GM23248 (cell line): Measurements from ENCODE around the gene MPZL3. TPM values are rescaled to one million over a fixed set of nuclear protein-coding genes. Genes with fewer than 3 reads are reported as not detected.

ENCODE experiments used
- DNase-seq: peaks from one replicate; pipeline ENCODE4 v3.0.0-alpha.2; 2015
- H2AFZ ChIP-seq: fragments of 200-600 bp; sonication (generic); 2 replicates; pipeline ENCODE4 v1.6.1; 2016; ENCODE audit warnings: antibody characterized with exemption
- H3F3A ChIP-seq: fragments of 200-600 bp; sonication (generic); 2 replicates; pipeline ENCODE4 v1.6.1; 2016; ENCODE audit warnings: mild to moderate bottlenecking, antibody characterized with exemption, mixed run types; ENCODE audit not compliant: insufficient read depth
- H3K27ac ChIP-seq: fragments of 200-600 bp; sonication (generic); 2 replicates; pipeline ENCODE4 v1.5.1; 2016; ENCODE audit warnings: mild to moderate bottlenecking
- H3K27me3 ChIP-seq: fragments of 200-600 bp; sonication (generic); replicated peaks from 2 replicates; pipeline ENCODE4 v1.6.1; 2016; ENCODE audit warnings: mild to moderate bottlenecking; ENCODE audit not compliant: insufficient read depth
- H3K36me3 ChIP-seq: fragments of 200-600 bp; sonication (generic); 2 replicates; pipeline ENCODE4 v1.6.1; 2016; ENCODE audit warnings: low read depth, mild to moderate bottlenecking
- H3K4me1 ChIP-seq: fragments of 200-600 bp; sonication (generic); 2 replicates; pipeline ENCODE4 v1.6.1; 2016; ENCODE audit warnings: mild to moderate bottlenecking; ENCODE audit not compliant: insufficient read depth
- H3K4me2 ChIP-seq: fragments of 200-600 bp; sonication (generic); one replicate; pipeline ENCODE4 v1.6.1; 2016; ENCODE audit warnings: mild to moderate bottlenecking; ENCODE audit not compliant: unreplicated experiment
- H3K4me3 ChIP-seq: fragments of 200-600 bp; sonication (generic); 2 replicates; pipeline ENCODE4 v1.5.1; 2016; ENCODE audit warnings: mild to moderate bottlenecking
- H3K79me2 ChIP-seq: fragments of 200-600 bp; sonication (generic); 2 replicates; pipeline ENCODE4 v1.6.1; 2016; ENCODE audit warnings: mild to moderate bottlenecking; ENCODE audit not compliant: insufficient read depth
- H3K9ac ChIP-seq: fragments of 200-600 bp; sonication (generic); 2 replicates; pipeline ENCODE4 v1.6.1; 2016; ENCODE audit warnings: mild to moderate bottlenecking
- H3K9me2 ChIP-seq: fragments of 200-600 bp; sonication (generic); 2 replicates; pipeline ENCODE4 v1.6.1; 2016; ENCODE audit warnings: mixed run types, mild to moderate bottlenecking, moderate library complexity; ENCODE audit not compliant: insufficient read depth
- H3K9me3 ChIP-seq: fragments of 200-600 bp; sonication (generic); one replicate; pipeline ENCODE4 v1.6.1; 2017; ENCODE audit warnings: low read depth
- H4K20me1 ChIP-seq: fragments of 200-600 bp; sonication (generic); 2 replicates; pipeline ENCODE4 v1.6.0; 2016; ENCODE audit not compliant: insufficient read depth
- EZH2 ChIP-seq: fragments of 200-600 bp; sonication (generic); IDR thresholded peaks from 2 replicates; pipeline ENCODE4 v1.6.1; 2018; ENCODE audit warnings: antibody characterized with exemption, mild to moderate bottlenecking; ENCODE audit not compliant: insufficient read depth, poor library complexity, severe bottlenecking
- EZH2phosphoT487 ChIP-seq: fragments of 200-600 bp; sonication (generic); IDR thresholded peaks from 2 replicates; pipeline ENCODE4 v1.6.1; 2018; ENCODE audit warnings: antibody characterized with exemption, moderate library complexity, mild to moderate bottlenecking, low read depth; ENCODE audit not compliant: insufficient read depth
- WGBS, 2 experiments: methylation state at CpG; one replicate each; pipeline ENCODE4 v1.1.6; 2015 to 2017; ENCODE audit warnings: low lambda C conversion rate in 2 of 2, low coverage in 1 of 2; ENCODE audit errors: missing lambda C conversion rate in 2 of 2; 5-methylcytosine and 5-hydroxymethylcytosine counted together
- in situ Hi-C: fragments of 300-500 bp; cut with MboI; formaldehyde crosslinking; loops from 2 replicates; pipeline ENCODE4 v1.15.0; 2020
- polyA plus RNA-seq: library from polyadenylated mRNA; unstranded; fragments of >200 nt; fragmentation: Nextera tagmentation; extraction: Ambion mirVana; gene quantifications from 2 replicates; pipeline ENCODE4 v1.2.1, GENCODE V29; 2016
- total RNA-seq: library from RNA; depleted of rRNA; stranded (reverse); fragments of >200 nt; shearing (Covaris generic); gene quantifications from 2 replicates; pipeline ENCODE4 v1.2.3, GENCODE V29; 2014

The MPZL3 gene
- total and polyA plus RNA-seq, 2 experiments from 2014 or later, result 0.78 to 1.3 TPM

- H3K9ac ChIP-seq, result no peak overlapping the region
- H3K9me3 ChIP-seq, result no peaks in the 10 kb centered on the region
- H3K4me2 ChIP-seq, result no peak overlapping the region
- H3K79me2 ChIP-seq, result no peaks in the 10 kb centered on the region
- no peaks in the 10 kb centered on the region for H3K9me2 ChIP-seq
- 70 to 73% methylated on average over 5 of the region's 5 CpGs for WGBS, 2 experiments
- TF ChIP-seq EZH2phosphoT487 (no peak), EZH2 (no peak)
- H2AFZ ChIP-seq, result no peak overlapping the region
- no peak overlapping the region for H3K4me3 ChIP-seq
- no peak for DNase-seq
- H3K27ac ChIP-seq, result no peak overlapping the region
- peaks cover 24% of the 10 kb centered on the region; the same call in 1 of the 2 replicates for H3K27me3 ChIP-seq
- H4K20me1 ChIP-seq, result no peaks in the 10 kb centered on the region
- H3K36me3 ChIP-seq, result no peaks in the 10 kb centered on the region
- H3K4me1 ChIP-seq, result no peaks in the 10 kb centered on the region
- no peaks in the 10 kb centered on the region for H3F3A ChIP-seq
- in situ Hi-C loops, result no loop called here
Measured at GRCh38 chr11:118234833-118235232, 17.3 kb downstream of the MPZL3 start.

DNA sequence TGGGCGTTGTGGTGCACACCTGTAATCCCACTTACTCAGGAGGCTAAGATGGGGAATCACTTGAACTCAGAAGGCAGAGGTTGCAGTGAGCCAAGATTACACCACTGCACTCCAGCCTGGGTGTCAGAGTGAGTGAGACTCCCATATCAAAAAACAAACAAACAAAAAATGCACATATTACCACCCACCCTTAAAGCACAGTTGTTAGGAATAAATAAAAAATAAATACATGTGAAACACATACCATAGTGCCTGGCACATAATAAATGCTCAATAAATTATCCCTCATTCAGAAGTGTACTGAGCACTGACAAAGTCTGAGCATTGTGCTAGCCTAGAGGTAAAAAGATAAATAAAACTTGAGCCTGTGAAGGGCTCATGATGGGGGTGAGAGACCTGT, 18.3 kb downstream of the MPZL3 start:
- no peak overlapping the region for H2AFZ ChIP-seq
- H3K9me2 ChIP-seq, result no peaks in the 10 kb centered on the region
- no peaks in the 10 kb centered on the region for H3K36me3 ChIP-seq
- in situ Hi-C loops, result no loop called here
- no peak overlapping the region for H3K27ac ChIP-seq
- DNase-seq, result no peak
- no peak overlapping the region for H3K4me2 ChIP-seq
- no peaks in the 10 kb centered on the region for H4K20me1 ChIP-seq
- H3K79me2 ChIP-seq, result no peaks in the 10 kb centered on the region
- 36 to 38% methylated on average over 1 of the region's 1 CpG for WGBS, 2 experiments
- no peaks in the 10 kb centered on the region for H3F3A ChIP-seq
- no peaks in the 10 kb centered on the region for H3K4me1 ChIP-seq
- peaks cover 24% of the 10 kb centered on the region; the same call in 1 of the 2 replicates for H3K27me3 ChIP-seq
- no peak overlapping the region for H3K9ac ChIP-seq
- TF ChIP-seq EZH2 (no peak), EZH2phosphoT487 (no peak)
- no peak overlapping the region for H3K4me3 ChIP-seq
- no peaks in the 10 kb centered on the region for H3K9me3 ChIP-seq

DNA sequence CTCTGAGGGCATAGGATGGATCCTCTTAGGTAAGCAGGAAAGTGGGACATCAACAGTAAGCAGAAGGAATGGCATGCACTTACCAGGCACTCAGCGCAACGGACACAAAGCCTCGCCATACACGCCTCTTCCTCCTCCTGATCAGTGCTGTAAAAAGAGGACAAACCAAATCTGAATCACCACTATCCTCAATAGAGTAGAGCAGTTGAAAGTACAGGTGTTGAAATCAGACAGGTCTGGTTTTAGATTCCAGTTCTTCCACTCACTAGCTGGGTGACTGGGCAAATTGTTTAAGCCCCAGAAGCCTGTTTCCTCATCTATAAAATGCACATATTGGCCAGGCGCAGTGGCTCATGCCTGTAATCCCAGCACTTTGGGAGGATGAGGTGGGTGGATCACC, 18.8 kb downstream of the MPZL3 start:
- no peak overlapping the region for H3K27ac ChIP-seq
- H4K20me1 ChIP-seq, result no peaks in the 10 kb centered on the region
- no peak overlapping the region for H3K4me3 ChIP-seq
- H3K4me1 ChIP-seq, result no peaks in the 10 kb centered on the region
- in situ Hi-C loops, result no loop called here
- no peaks in the 10 kb centered on the region for H3F3A ChIP-seq
- H3K9ac ChIP-seq, result no peak overlapping the region
- H3K79me2 ChIP-seq, result no peaks in the 10 kb centered on the region
- no peaks in the 10 kb centered on the region for H3K9me3 ChIP-seq
- no peak overlapping the region for H3K4me2 ChIP-seq
- no peaks in the 10 kb centered on the region for H3K9me2 ChIP-seq
- peaks cover 24% of the 10 kb centered on the region; the same call in 1 of the 2 replicates for H3K27me3 ChIP-seq
- WGBS, 2 experiments, result 80 to 89% methylated on average over 5 of the region's 5 CpGs
- no peak for TF ChIP-seq EZH2
- no peak for TF ChIP-seq EZH2phosphoT487
- DNase-seq, result no peak
- no peak overlapping the region for H2AFZ ChIP-seq
- H3K36me3 ChIP-seq, result no peaks in the 10 kb centered on the region

DNA sequence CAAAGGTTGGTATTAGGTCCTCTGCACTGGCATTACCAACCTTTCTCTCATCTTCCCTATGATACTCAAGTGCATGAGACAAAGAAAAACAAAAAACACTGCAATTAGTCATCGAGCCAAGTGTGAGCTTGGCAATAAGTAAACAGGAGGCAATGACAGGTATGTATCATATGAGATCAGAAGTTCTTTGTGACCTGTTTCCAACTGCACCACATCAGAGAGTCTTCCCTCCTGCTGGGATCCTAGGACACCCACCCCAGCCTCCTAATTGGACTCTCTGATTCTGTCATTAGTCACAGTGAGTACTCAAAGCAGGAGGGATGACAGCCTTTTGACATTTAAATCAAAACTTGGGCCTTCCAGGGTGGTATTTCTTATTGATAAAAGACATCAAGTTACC, 19.5 kb downstream of the MPZL3 start:
- Histone ChIP-seq H3K4me1 (no peaks in the 10 kb centered on the region), H4K20me1 (no peaks in the 10 kb centered on the region), H2AFZ (no peak overlapping the region), H3K27ac (no peak overlapping the region), H3K9me2 (no peaks in the 10 kb centered on the region), H3K4me3 (no peak overlapping the region), H3F3A (no peaks in the 10 kb centered on the region), H3K27me3 (peaks cover 24% of the 10 kb centered on the region; the same call in 1 of the 2 replicates), H3K4me2 (no peak overlapping the region), H3K9ac (no peak overlapping the region), H3K79me2 (no peaks in the 10 kb centered on the region), H3K36me3 (no peaks in the 10 kb centered on the region), H3K9me3 (no peaks in the 10 kb centered on the region)
- in situ Hi-C loops, result no loop called here
- 10 to 15% methylated on average over 1 of the region's 1 CpG for WGBS, 2 experiments
- no peak for DNase-seq
- TF ChIP-seq EZH2, result no peak
- TF ChIP-seq EZH2phosphoT487, result no peak

DNA sequence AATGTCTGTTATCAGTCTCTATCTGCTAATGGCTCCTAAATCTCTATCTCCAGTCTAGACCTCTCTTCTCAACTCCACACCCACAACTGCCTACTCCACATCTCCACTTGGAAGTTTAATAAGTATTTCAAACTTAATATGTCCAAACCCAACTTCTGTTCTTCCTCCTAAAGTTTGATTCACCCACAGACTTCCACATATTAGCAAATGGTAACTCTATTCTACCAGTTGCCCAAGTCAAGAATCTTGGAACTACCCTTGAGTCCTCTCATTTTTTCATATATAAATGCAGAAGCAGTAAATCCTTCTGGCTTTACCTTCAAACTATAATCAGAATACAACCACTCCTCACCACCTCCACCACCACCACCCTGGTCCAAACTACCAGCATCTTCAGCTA, 20.7 kb downstream of the MPZL3 start:
- peaks cover 24% of the 10 kb centered on the region; the same call in 1 of the 2 replicates for H3K27me3 ChIP-seq
- in situ Hi-C loops, result no loop called here
- no peak for TF ChIP-seq EZH2
- no peak for TF ChIP-seq EZH2phosphoT487

More for the DNA sequence above, 20.7 kb downstream of the MPZL3 start:
- Histone ChIP-seq H3K4me3 (no peak overlapping the region), H3K4me1 (no peaks in the 10 kb centered on the region), H3K4me2 (no peak overlapping the region), H2AFZ (no peak overlapping the region), H3K9ac (no peak overlapping the region), H3K9me2 (no peaks in the 10 kb centered on the region), H3K9me3 (no peaks in the 10 kb centered on the region), H3K36me3 (no peaks in the 10 kb centered on the region), H4K20me1 (no peaks in the 10 kb centered on the region), H3F3A (no peaks in the 10 kb centered on the region), H3K27ac (no peak overlapping the region), H3K79me2 (no peaks in the 10 kb centered on the region)
- DNase-seq, result no peak
